GM18873 (cell line): Measurements from ENCODE around the gene ERVW-1.
"Not testable (repeated sequence)": the region's sequence is repeated elsewhere in the genome, so short reads cannot be mapped to it uniquely, and the experiment has no call there.

ENCODE experiments used
- ATAC-seq: cut with Tn5 transposase; IDR thresholded peaks from one replicate; pipeline ENCODE4 v1.9.1; 2021; ENCODE audit warnings: mild to moderate bottlenecking, moderate library complexity, moderate number of reproducible peaks; ENCODE audit not compliant: unreplicated experiment, low FRiP score

The ERVW-1 gene, protein sequence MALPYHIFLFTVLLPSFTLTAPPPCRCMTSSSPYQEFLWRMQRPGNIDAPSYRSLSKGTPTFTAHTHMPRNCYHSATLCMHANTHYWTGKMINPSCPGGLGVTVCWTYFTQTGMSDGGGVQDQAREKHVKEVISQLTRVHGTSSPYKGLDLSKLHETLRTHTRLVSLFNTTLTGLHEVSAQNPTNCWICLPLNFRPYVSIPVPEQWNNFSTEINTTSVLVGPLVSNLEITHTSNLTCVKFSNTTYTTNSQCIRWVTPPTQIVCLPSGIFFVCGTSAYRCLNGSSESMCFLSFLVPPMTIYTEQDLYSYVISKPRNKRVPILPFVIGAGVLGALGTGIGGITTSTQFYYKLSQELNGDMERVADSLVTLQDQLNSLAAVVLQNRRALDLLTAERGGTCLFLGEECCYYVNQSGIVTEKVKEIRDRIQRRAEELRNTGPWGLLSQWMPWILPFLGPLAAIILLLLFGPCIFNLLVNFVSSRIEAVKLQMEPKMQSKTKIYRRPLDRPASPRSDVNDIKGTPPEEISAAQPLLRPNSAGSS

DNA sequence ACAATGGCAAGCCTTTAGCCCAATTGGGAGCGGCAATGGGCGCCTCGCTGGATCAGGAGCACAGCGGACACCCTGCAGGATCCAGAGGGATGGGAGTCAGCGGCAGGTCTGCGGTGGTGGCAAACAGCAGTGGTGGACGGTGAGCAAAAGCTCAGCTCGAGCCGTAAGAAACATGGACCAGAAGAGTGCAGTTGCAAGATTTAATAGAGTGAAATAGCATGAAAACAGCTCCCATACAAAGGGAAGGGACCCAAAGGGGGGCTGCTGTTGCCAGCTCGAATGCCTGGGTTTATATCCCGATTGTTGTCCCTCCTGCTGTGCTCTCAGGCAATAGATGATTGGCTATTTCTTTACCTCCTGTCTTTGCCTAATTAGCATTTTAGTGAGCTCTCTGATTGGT is at the start of gene ERVW-1:
TSS of gene ERVW-1 (minus strand) at position 266 of the 400 bp plus-strand sequence. CDS start 7,565 bp downstream, outside the sequence.
- not testable (repeated sequence) for ATAC-seq

DNA sequence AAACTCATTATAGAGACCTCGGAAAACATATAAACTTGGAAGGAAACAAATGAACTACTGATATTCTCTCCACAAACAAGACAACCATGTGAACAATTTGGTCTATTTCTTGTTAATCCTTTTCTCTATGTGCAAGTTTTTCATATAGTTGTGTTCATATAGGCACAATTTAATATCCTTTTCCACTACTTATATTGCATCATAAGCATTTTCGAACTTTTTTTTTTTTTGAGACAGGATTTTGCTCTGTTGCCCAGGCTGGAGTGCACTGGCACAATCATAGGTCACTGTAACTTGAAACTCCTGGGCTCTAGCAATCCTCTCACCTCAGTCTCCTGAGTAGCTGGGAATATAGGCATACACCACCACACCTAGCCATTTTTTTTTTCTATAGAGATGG is 45.4 kb upstream of the ERVW-1 start:
- ATAC-seq, result no peak

DNA sequence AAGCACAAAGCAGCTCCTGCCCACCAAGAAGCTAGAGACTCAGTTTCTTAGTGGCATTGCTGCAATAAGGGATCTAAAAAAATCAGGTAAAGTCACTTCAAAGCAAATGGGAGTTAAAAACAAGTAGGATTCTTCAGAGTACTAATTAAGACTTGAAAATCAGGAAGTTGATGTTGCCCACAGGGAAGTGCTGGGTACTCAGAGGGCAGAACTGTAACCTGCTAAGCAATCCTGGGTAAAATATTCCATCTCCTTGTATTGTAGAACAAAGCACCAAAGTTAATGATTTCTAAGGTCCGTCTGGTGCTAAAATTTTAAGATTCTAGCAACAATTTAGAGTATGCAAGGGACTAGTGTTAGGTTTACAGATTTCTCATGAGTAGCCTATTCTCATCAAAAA is 42.3 kb upstream of the ERVW-1 start:
- ATAC-seq, result no peak

DNA sequence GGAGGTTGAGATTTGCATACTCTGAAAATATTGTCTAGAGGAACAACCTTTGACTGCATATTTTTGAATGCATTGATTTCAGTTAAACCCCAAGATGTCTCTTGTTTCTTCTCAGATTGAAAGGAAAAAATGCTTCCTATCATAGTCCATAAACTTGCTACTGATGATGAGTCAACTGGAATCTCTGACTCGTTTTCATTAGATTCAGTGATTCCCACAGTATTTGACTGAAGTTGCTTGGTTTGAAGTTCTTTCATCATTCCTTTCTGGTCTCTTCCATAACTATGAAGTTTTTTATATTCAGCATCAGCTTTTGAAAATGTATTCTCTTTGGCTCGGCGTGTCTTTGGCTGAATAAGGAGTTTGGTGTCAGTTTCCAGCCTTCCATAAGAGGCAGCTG is 39.9 kb upstream of the ERVW-1 start:
- no peak for ATAC-seq

DNA sequence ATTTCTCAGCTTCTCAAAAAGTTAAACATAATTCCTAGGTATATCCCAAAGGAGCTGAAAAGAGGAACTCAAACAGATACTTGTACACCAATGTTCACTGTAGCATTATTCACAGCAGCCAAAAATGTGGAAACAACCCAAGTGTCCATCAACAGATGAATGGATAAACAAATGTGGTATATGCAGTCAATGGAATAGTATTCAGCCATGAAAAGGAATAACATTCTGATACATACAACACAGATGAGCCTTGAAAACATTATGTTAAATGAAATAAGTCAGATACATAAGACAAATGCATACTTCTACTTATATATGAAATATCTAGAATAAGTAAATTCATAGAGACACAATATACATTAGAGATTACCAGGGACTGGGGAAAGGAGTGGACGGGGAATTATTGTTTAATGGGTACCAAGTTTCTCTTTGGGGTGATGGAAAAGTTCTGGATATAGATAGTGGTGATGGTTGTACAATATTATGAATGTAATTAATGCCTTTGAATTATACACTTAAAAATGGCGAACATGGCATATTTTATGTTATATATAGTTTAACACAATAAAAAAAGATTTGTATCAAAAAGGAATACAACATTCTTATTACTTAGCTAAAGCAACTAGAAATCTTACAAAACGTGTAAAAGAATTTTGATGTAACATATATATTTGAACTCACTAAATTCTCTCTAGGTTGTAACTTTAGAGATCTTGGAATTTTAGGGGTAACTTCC is 35.6 kb upstream of the ERVW-1 start:
- no peak for ATAC-seq

DNA sequence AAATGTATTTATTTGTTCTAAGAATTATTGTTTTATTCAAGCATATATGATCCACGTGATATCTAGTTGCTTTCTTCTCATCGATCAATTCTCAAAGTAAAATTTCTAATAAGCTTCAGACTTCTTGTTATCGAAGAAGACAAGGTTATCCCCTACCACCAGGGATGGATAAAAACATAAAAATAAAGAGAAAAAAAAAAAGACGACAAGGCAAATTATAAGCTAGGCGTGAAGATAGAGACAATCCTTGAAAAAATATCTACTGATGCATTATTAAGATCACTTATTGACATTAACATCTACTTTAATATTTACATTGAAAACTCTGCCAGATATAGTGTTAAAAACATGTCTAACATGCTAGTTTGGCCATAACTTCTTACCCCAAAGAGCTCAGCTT is 31.2 kb upstream of the ERVW-1 start:
- ATAC-seq, result no peak

DNA sequence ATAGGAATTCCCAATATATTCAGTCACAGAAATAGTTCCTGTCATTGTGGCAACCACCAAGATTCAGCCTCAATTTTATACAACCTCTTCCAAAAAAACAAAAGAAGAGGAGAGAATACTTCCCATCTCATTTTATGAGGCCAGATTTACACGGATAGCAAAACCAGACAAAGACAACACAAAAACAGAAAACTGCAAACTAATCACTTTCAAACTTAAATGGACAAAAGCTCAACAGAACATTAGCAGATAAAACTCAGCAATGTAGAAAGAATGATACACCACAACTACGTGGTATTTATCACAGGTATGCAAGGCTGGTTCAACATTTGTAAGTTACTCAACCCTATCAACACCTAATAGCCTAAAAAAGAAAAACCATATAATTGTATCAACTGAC is 28.6 kb upstream of the ERVW-1 start:
- ATAC-seq, result no peak

DNA sequence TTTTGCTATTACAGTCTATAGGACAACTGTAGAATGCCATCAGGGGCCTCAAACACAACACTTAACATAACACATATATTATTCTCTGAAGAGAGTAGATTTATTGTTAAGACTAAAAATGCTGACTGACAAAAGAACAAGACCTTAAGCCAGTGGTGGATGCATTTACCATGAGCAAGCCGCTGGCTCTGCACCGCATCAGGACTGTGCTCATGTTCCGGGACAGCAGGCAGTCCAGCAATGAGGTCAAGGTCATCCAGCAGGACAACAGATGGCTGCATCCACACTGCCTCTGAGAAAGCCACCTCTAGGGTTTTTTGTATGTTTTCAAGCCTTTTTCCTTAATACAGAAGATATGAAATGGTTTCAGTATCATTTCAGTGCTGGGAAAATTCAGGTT is 26.8 kb upstream of the ERVW-1 start:
- ATAC-seq, result no peak

DNA sequence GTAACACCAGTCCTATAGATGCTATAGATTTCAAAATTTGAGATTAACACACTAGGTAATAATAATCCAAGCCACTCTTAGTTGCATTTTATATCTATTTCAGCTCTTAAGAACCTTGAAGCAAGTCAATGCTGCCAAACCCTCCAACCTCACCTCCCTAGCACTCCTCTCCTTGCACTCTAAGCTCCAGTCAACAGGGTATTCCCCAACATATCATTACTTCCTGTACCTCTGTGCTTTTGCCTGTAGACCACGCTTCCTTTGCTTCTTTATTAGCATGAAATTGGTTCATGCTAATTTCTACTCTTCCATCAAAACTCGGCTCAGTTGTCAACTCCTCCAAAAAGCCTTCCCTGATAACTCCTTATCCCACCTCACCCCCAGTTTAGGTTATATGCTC is 26.0 kb upstream of the ERVW-1 start:
- no peak for ATAC-seq

DNA sequence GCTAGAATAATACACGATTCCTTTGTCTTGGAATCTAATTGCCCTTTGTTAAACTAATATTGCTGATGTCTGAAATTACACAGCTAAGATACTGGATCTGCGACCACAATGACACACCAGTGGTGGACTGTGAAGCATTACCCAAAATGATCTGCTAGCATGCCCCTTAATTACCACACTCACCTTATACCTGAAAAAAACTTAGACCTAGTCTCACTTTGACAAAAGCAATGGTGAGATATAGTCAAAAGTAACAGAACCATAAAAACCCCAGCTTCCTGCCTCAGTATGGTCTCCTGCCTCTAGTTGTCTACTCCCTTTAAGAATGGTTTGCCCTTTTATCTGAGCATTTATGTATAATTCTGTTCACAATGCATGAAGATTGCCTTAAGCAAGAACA is 20.8 kb upstream of the ERVW-1 start:
- ATAC-seq, result no peak

DNA sequence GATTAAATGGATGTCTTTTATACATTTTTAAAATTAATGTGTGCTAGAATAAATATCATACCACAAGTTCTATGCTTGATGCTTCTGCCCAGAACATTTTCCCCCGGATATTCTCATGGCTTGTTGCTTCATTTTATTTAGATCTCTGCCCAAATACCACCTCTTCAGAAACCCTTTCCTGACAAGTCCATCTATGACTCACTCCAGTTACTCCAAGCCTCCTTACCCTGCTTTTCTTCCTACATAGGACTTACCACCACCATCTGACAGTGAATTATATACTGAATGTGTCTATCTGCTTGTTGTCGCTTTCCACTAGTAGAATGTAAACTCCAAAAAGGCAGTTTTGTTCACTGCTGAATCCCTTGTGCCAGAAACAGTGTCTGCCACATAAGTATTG is 19.1 kb upstream of the ERVW-1 start:
- no peak for ATAC-seq

DNA sequence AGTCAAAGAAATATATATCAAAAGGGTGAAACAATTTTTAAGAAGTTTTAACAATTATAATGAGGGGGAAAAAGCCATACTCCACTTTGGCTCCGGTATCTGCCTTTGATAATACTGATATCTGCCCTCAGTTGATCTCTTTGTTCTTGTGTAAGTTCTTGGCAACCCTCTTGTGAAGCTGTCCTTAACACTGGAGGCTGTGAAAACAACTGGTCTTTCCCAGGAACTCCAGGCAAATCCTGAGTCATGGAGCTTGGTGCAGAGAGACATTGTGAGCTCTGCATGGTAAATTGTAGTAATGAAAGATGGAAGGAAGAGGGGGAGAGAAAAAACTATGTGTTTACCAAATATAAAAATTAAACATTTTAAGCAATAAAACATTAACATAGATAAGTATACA is 11.9 kb upstream of the ERVW-1 start:
- ATAC-seq, result no peak

DNA sequence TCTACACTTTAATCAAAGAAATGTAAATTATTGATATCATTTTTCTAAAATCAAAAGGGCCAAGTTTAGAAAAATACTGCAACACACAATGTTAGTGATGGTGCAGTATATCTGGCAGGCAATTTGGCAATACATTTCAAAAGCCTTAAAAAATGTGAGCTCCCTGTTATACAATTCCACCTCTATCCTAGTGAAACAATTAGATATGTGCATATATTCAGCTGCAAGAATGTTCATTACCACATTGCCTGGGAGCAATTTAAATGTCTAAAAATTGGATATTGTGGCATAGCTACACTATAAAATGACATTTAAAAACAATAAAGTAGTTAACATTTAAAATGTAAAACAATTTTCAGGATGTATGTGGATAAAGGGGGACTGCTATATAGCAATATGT is 10.1 kb upstream of the ERVW-1 start:
- no peak for ATAC-seq

DNA sequence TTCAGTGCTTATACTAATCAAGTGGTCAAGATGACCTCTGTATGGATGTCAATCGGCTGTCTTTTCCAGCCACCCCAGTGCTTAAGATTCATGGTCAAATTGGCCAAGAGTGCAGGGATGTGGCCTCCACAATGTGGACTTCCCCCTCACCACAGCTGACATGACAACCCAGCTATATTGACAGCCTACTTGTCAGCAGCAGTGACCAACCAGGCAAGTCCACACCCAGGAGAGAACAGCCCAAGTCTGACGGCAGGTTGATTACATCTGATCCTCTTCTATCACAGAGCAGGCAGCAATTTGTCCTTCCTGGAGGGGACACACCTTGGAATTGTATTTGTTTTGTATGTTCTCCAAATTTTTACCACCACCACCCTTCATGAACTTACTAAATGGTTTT is 8.2 kb upstream of the ERVW-1 start:
- no peak for ATAC-seq

DNA sequence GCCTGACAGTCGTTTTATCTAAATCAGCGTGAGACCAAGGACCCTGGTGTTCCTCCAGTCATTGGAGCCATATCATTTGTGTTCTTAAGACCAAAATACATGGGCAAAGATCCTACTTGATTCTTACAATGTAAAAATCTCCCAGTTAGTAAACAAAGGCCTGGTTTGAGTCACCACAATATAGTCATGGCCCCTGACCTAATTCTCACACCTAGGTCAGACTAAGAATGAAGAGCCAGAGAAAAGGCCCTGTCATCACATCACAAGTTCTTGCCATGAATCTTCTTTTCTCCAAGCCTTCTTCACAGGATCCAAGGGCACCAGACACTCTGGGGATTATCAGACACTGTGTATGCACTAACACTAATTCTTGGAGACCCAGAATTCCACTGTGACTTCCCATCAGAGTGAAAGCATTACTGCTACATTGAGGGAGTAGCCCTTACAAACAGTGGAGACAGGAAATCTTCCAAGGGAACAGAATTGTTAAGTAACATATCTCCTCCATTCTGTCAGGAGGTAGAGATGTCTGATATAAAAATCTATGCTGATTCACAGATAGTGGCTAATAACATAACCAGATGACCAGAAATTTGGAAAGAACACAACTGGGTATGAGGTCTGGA is 7.6 kb upstream of the ERVW-1 start:
- ATAC-seq, result no peak

DNA sequence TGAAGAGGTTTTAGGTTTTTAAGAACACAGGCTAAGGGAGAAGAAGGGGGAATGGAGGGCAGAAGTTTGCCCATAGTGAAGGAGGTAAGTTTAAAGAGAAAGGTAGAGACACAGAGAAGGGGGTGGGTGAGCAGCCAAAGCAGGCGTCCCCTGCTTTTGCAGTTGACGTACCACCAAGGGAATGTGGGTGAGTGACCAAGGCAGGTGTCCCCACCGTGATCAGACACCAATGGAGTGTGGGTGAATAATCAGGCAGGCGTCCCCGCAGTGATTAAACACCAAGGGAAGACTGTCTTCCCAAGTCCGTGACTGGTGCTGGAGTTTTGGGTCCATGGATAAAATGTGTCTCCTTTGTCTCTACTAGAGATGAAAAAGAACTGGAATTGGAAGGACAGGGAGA is 6.5 kb upstream of the ERVW-1 start:
- not testable (repeated sequence) for ATAC-seq

DNA sequence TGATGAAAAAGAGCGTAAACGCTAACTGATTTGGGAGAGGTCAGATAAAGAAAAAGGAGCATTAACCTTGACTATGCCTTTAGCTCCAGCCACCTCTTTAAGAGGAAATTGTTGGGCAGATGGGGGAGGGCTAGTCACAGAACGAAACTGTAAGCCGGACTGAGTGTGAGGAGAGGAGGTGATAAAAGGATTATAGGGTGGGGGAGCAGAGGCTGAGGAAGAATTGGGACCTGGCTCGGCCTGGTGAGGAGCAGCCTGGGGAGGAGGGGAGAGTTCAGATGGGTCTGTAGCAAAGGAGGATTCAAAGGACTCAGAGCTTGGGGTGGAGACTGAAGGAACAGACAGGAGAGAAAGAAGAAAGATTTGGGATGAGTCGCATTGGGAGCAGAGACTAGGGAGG is 5.9 kb upstream of the ERVW-1 start:
- ATAC-seq, result not testable (repeated sequence)

DNA sequence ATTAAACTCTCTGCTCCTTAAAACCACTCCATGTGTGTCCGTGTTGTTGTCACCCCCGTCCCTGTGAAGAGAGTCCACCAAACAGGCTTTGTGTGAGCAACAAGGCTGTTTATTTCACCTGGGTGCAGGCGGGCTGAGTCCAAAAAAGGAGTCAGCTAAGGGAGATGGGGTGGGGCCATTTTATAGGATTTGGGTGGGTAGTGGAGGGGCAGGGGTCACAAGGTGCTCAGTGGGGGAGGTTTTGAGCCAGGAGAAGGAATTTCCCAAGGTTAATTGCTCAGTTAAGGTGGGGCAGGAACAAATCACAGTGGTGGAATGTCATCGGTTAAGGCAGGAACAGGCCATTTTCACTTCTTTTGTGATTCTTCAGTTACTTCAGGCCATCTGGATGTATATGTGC is 1.4 kb upstream of the ERVW-1 start:
- ATAC-seq, result not testable (repeated sequence)

DNA sequence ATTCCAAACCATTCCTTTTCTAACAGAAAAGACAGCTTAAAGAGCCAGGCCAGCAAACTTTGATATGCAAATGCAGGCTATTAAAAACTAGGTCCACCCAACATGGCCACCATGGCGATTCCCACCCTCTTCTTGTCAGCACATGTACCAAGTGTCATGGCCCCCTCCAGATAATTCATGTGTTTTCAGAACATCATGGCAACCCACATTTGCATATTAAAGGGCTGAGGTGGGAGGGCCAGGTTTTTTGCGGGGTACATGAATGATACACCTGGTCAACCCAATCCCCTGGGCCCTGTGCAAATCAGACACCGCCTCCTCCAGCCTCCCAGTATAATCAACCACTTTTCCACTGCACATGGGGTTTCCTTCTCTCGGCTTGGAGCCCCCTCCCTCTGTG is 965 bp upstream of the ERVW-1 start:
- no peak for ATAC-seq

DNA sequence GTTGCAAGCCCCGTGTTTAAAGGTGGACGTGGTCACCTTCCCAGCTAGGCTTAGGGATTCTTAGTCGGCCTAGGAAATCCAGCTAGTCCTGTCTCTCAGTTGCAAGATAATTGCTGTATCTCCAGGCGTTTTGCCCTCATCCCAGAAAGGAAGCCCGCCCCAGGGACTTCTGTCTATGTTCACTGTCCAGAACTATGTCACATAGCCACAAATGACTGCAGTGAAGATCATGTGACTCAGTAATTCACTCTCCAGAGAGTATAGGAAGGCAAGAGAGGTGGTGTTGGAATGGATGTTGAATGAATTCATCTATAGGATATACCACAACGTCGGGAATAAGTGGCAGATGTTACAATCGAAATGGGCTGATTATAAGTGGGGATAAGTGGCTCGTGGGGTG is 349 bp upstream of the ERVW-1 start:
- ATAC-seq, result no peak
